H9 (cell line): ENCODE results near the gene TMEM176A. TPM values are rescaled to one million over a fixed set of nuclear protein-coding genes. Genes with fewer than 3 reads are reported as not detected.

Experiments
- DNase-seq: peaks from one replicate; pipeline ENCODE4 v3.0.0-alpha.2; 2017
- H2AFZ ChIP-seq: one replicate; pipeline ENCODE4 v1.6.1; 2013; ENCODE audit warnings: mild to moderate bottlenecking, low read length, control low read depth, moderate library complexity
- H2AK5ac ChIP-seq: 2 replicates; pipeline ENCODE4 v1.6.1; 2013; ENCODE audit warnings: low read length, control low read depth, mixed read lengths; ENCODE audit not compliant: insufficient read length
- H2BK120ac ChIP-seq: one replicate; pipeline ENCODE4 v1.6.1; 2013; ENCODE audit warnings: low read depth, mild to moderate bottlenecking, low read length, control low read depth, inconsistent platforms; ENCODE audit not compliant: poor library complexity, severe bottlenecking
- H2BK12ac ChIP-seq: 2 replicates; pipeline ENCODE4 v1.6.1; 2013; ENCODE audit warnings: low read length, control low read depth, mixed read lengths, low read depth; ENCODE audit not compliant: insufficient read length
- H2BK15ac ChIP-seq: 2 replicates; pipeline ENCODE4 v1.6.1; 2013; ENCODE audit warnings: low read depth, low read length, control low read depth
- H2BK20ac ChIP-seq: one replicate; pipeline ENCODE4 v1.6.1; 2013; ENCODE audit warnings: low read depth, mild to moderate bottlenecking, low read length, control low read depth, inconsistent platforms; ENCODE audit not compliant: poor library complexity, severe bottlenecking
- H2BK5ac ChIP-seq: 2 replicates; pipeline ENCODE4 v1.6.1; 2013; ENCODE audit warnings: low read length, control low read depth, mixed read lengths; ENCODE audit not compliant: insufficient read length
- H3K14ac ChIP-seq: 2 replicates; pipeline ENCODE4 v1.6.1; 2013; ENCODE audit warnings: low read length, control low read depth; ENCODE audit not compliant: insufficient read depth
- H3K18ac ChIP-seq: 2 replicates; pipeline ENCODE4 v1.6.1; 2013; ENCODE audit warnings: low read depth, mild to moderate bottlenecking, mixed read lengths, low read length, control low read depth; ENCODE audit not compliant: insufficient read length
- H3K23ac ChIP-seq: 2 replicates; pipeline ENCODE4 v1.6.1; 2013; ENCODE audit warnings: low read length, control low read depth, mixed read lengths, low read depth; ENCODE audit not compliant: insufficient read length
- H3K23me2 ChIP-seq: 2 replicates; pipeline ENCODE4 v1.6.1; 2013; ENCODE audit warnings: low read depth, mild to moderate bottlenecking, mixed read lengths, low read length, control low read depth; ENCODE audit not compliant: insufficient read length, poor library complexity, severe bottlenecking
- H3K27ac ChIP-seq: 2 replicates; pipeline ENCODE4 v1.5.1; 2013; ENCODE audit warnings: low read length, control low read depth, mixed read lengths, low read depth; ENCODE audit not compliant: insufficient read length
- H3K27me3 ChIP-seq: 2 replicates; pipeline ENCODE4 v1.6.1; 2013; ENCODE audit warnings: low read length, control low read depth, inconsistent platforms; ENCODE audit not compliant: insufficient read depth
- H3K4ac ChIP-seq: 2 replicates; pipeline ENCODE4 v1.6.1; 2013; ENCODE audit warnings: low read depth, mild to moderate bottlenecking, control low read depth, inconsistent platforms, low read length, moderate library complexity
- H3K4me1 ChIP-seq: 2 replicates; pipeline ENCODE4 v1.6.1; 2013; ENCODE audit warnings: low read length, control low read depth, inconsistent platforms; ENCODE audit not compliant: insufficient read depth
- H3K4me2 ChIP-seq: 2 replicates; pipeline ENCODE4 v1.6.1; 2013; ENCODE audit warnings: low read length, control low read depth, mixed read lengths; ENCODE audit not compliant: insufficient read length, insufficient read depth
- H3K56ac ChIP-seq: 2 replicates; pipeline ENCODE4 v1.6.1; 2013; ENCODE audit warnings: low read depth, mild to moderate bottlenecking, mixed read lengths, low read length, control low read depth; ENCODE audit not compliant: insufficient read length
- H3K79me1 ChIP-seq: 2 replicates; pipeline ENCODE4 v1.6.1; 2013; ENCODE audit warnings: low read depth, mild to moderate bottlenecking, moderate library complexity, low read length, control low read depth, inconsistent platforms; ENCODE audit not compliant: insufficient read depth, poor library complexity, severe bottlenecking
- H3K79me2 ChIP-seq: 2 replicates; pipeline ENCODE4 v1.6.1; 2013; ENCODE audit warnings: low read length, control low read depth, inconsistent platforms; ENCODE audit not compliant: insufficient read depth
- H3K9ac ChIP-seq: 2 replicates; pipeline ENCODE4 v1.6.1; 2013; ENCODE audit warnings: low read length, control low read depth, mixed read lengths; ENCODE audit not compliant: insufficient read length; ENCODE audit errors: extremely low read depth
- H3K9me3 ChIP-seq: one replicate; pipeline ENCODE4 v1.6.1; 2013; ENCODE audit warnings: low read depth, low read length, inconsistent platforms; ENCODE audit not compliant: control insufficient read depth
- H3T11ph ChIP-seq: one replicate; pipeline ENCODE4 v1.6.1; 2013; ENCODE audit warnings: mild to moderate bottlenecking, low read length, control low read depth, inconsistent platforms
- H4K20me1 ChIP-seq: one replicate; pipeline ENCODE4 v1.6.1; 2013; ENCODE audit not compliant: control insufficient read depth, insufficient read length, insufficient read depth
- H4K5ac ChIP-seq: 2 replicates; pipeline ENCODE4 v1.6.1; 2013; ENCODE audit warnings: low read depth, mild to moderate bottlenecking, mixed read lengths, low read length, control low read depth; ENCODE audit not compliant: insufficient read length
- H4K8ac ChIP-seq: replicated peaks from 2 replicates; pipeline ENCODE4 v1.6.1; 2013; ENCODE audit warnings: low read length, control low read depth, mixed read lengths, low read depth; ENCODE audit not compliant: insufficient read length
- H4K91ac ChIP-seq: 2 replicates; pipeline ENCODE4 v1.6.1; 2013; ENCODE audit warnings: low read depth, mild to moderate bottlenecking, moderate library complexity, mixed read lengths, low read length, control low read depth; ENCODE audit not compliant: insufficient read length
- H3K27ac Mint-ChIP-seq, 3 experiments: 2 replicates in 2 of 3; 3 replicates in 1 of 3; pipeline ENCODE4 v1.8.0; 2020 to 2021; ENCODE audit warnings: mixed read lengths in 3 of 3, mild to moderate bottlenecking in 1 of 3, moderate library complexity in 1 of 3
- H3K27me3 Mint-ChIP-seq: 2 replicates; pipeline ENCODE4 v1.8.0; 2021; ENCODE audit warnings: low read depth, mild to moderate bottlenecking, moderate library complexity, mixed read lengths
- H3K36me3 Mint-ChIP-seq, 3 experiments: 2 replicates in 2 of 3; 3 replicates in 1 of 3; pipeline ENCODE4 v1.8.0; 2020 to 2021; ENCODE audit warnings: low read depth in 3 of 3, mixed read lengths in 3 of 3; ENCODE audit not compliant: insufficient read depth in 1 of 3
- H3K4me1 Mint-ChIP-seq, 2 experiments: 2 replicates each; pipeline ENCODE4 v1.8.0; 2020; ENCODE audit warnings: mixed read lengths in 2 of 2
- H3K4me3 Mint-ChIP-seq, 2 experiments: 2 replicates in 1 of 2; 3 replicates in 1 of 2; pipeline ENCODE4 v1.8.0; 2020 to 2021; ENCODE audit warnings: mild to moderate bottlenecking in 2 of 2, mixed read lengths in 2 of 2, moderate library complexity in 1 of 2
- H3K9me3 Mint-ChIP-seq, 2 experiments: 2 replicates in 1 of 2; 3 replicates in 1 of 2; pipeline ENCODE4 v1.8.0; 2020; ENCODE audit warnings: mild to moderate bottlenecking in 2 of 2, mixed read lengths in 2 of 2, moderate library complexity in 1 of 2
- WGBS: extraction: QIAGEN DNeasy Blood & Tissue Kit; methylation state at CpG from one replicate; pipeline ENCODE4 v1.1.7; 2013; ENCODE audit warnings: missing lambda C conversion rate, low lambda C conversion rate, mixed read lengths; ENCODE audit not compliant: insufficient read length; ENCODE audit errors: extremely low coverage; 5-methylcytosine and 5-hydroxymethylcytosine counted together
- total RNA-seq: library from RNA; stranded (reverse); gene quantifications from 2 replicates; pipeline ENCODE4 v1.2.1, GENCODE V29; 2021
- TF ChIP-seq, protein P1 (sequence below): fragments of 200-600 bp; sonication (generic); conservative IDR thresholded peaks from 3 replicates; pipeline ENCODE4 v1.8.0; 2021; ENCODE audit warnings: antibody characterized with exemption, mild to moderate bottlenecking

TMEM176A gene
- total RNA-seq, 1 experiment from 2014 or later: not detected

- no CpG with 5 or more reads among the region's 4 CpGs for WGBS
- no peak overlapping the region for H3K56ac ChIP-seq
Measured at GRCh38 chr7:150797661-150798060, 2.9 kb upstream of the TMEM176A start.

More at GRCh38 chr7:150797661-150798060, 2.9 kb upstream of the TMEM176A start:
- H3K9me3 Mint-ChIP-seq: peaks cover 5 to 13% of the 10 kb centered on the region in 2 experiments; a peak in 4 of 5 replicates
- peaks cover 0 to 17% of the 10 kb centered on the region in 2 experiments; a peak in 2 of 4 replicates for H3K4me1 Mint-ChIP-seq
- no peak overlapping the region for H2BK12ac ChIP-seq
- no peak overlapping the region for H3K9ac ChIP-seq
- DNase-seq: no peak
- H4K8ac ChIP-seq: no peak overlapping the region
- H3K23me2 ChIP-seq: peaks cover 8% of the 10 kb centered on the region
- no peaks in the 10 kb centered on the region for H3K79me1 ChIP-seq
- H3K23ac ChIP-seq: no peak overlapping the region
- no peaks in the 10 kb centered on the region for H3K4me1 ChIP-seq
- H2BK5ac ChIP-seq: no peak overlapping the region
- H2AK5ac ChIP-seq: no peak overlapping the region
- peaks cover 52% of the 10 kb centered on the region for H3K27me3 Mint-ChIP-seq
- no peak overlapping the region for H2AFZ ChIP-seq
- H4K91ac ChIP-seq: no peak overlapping the region
- H3K4me2 ChIP-seq: no peak overlapping the region
- H3K27me3 ChIP-seq: peaks cover 33% of the 10 kb centered on the region
- H2BK20ac ChIP-seq: no peak overlapping the region
- H4K5ac ChIP-seq: no peak overlapping the region
- no peak overlapping the region for H3T11ph ChIP-seq
- no peaks in the 10 kb centered on the region for H4K20me1 ChIP-seq
- H3K4ac ChIP-seq: no peak overlapping the region
- H3K79me2 ChIP-seq: no peaks in the 10 kb centered on the region
- TF ChIP-seq, protein P1, sequence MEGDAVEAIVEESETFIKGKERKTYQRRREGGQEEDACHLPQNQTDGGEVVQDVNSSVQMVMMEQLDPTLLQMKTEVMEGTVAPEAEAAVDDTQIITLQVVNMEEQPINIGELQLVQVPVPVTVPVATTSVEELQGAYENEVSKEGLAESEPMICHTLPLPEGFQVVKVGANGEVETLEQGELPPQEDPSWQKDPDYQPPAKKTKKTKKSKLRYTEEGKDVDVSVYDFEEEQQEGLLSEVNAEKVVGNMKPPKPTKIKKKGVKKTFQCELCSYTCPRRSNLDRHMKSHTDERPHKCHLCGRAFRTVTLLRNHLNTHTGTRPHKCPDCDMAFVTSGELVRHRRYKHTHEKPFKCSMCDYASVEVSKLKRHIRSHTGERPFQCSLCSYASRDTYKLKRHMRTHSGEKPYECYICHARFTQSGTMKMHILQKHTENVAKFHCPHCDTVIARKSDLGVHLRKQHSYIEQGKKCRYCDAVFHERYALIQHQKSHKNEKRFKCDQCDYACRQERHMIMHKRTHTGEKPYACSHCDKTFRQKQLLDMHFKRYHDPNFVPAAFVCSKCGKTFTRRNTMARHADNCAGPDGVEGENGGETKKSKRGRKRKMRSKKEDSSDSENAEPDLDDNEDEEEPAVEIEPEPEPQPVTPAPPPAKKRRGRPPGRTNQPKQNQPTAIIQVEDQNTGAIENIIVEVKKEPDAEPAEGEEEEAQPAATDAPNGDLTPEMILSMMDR: no peak
- H2BK15ac ChIP-seq: no peak overlapping the region
- H3K27ac ChIP-seq: no peak overlapping the region
- H3K9me3 ChIP-seq: no peaks in the 10 kb centered on the region
- no peak overlapping the region for H3K4me3 Mint-ChIP-seq
- H3K36me3 Mint-ChIP-seq: peaks cover 0 to 6% (median 4%) of the 10 kb centered on the region in 3 experiments; a peak in 3 of 7 replicates
- no peak overlapping the region for H3K18ac ChIP-seq
- no peak overlapping the region for H2BK120ac ChIP-seq
- no peak overlapping the region for H3K27ac Mint-ChIP-seq
- no peak overlapping the region for H3K14ac ChIP-seq
